K562 (cell line): ENCODE data around the gene LY6G6C. TPM values are rescaled to one million over a fixed set of nuclear protein-coding genes. Genes with fewer than 3 reads are reported as not detected.

Experiments
- ADNP ChIP-seq: fragments of 200-800 bp; sonication (Bioruptor generic); IDR thresholded peaks from 2 replicates; pipeline ENCODE4 v1.6.1; 2016; ENCODE audit warnings: missing genetic modification characterization, missing compliant biosample characterization
- BCLAF1 ChIP-seq, 2 experiments: fragments of 450-650 bp in 1 of 2; IDR thresholded peaks; 2 replicates each; pipeline ENCODE4 v1.6.1; 2011 to 2017; ENCODE audit warnings: low read depth in 2 of 2, antibody characterized with exemption in 1 of 2, borderline replicate concordance in 1 of 2, low read length in 1 of 2, mild to moderate bottlenecking in 1 of 2, mixed read lengths in 1 of 2; ENCODE audit not compliant: control insufficient read depth in 1 of 2
- ELF2 ChIP-seq: fragments of 250-450 bp; sonication (Bioruptor Pico); IDR thresholded peaks from 2 replicates; pipeline ENCODE4 v1.5.0; 2021; ENCODE audit warnings: mild to moderate bottlenecking
- ETV5 ChIP-seq: sonication (generic); formaldehyde crosslinking; IDR thresholded peaks from 2 replicates; pipeline ENCODE4 v1.4.0; 2020; ENCODE audit warnings: low read depth, mild to moderate bottlenecking, missing genetic modification reagents
- FOXP1 ChIP-seq: sonication (generic); formaldehyde crosslinking; IDR thresholded peaks from 2 replicates; pipeline ENCODE4 v1.8.0; 2022; ENCODE audit warnings: mild to moderate bottlenecking, missing genetic modification reagents
- NCOR1 ChIP-seq: fragments of 450-650 bp; IDR thresholded peaks from 2 replicates; pipeline ENCODE4 v1.6.1; 2016; ENCODE audit warnings: mild to moderate bottlenecking, moderate library complexity
- PPARD ChIP-seq: fragments of 250-450 bp; sonication (Bioruptor Pico); IDR thresholded peaks from 2 replicates; pipeline ENCODE4 v1.8.0; 2022; ENCODE audit warnings: inconsistent platforms, mild to moderate bottlenecking, moderate library complexity
- RBM39 ChIP-seq: fragments of 200-400 bp; formaldehyde crosslinking; optimal IDR thresholded peaks from 2 replicates; pipeline ENCODE3; 2018; ENCODE audit warnings: low read depth, low read length
- TEAD4 ChIP-seq, 2 experiments: sonication (generic) in 1 of 2; formaldehyde crosslinking in 1 of 2; IDR thresholded peaks; 2 replicates each; pipeline versions ENCODE4 v1.6.1 to v1.8.0; 2012 to 2022; ENCODE audit warnings: borderline replicate concordance in 1 of 2, inconsistent platforms in 1 of 2, low read length in 1 of 2, mild to moderate bottlenecking in 1 of 2, missing genetic modification reagents in 1 of 2
- ZNF436 ChIP-seq: fragments of 250-450, 450-650 bp; sonication (Bioruptor Pico); formaldehyde crosslinking; IDR thresholded peaks from 2 replicates; pipeline ENCODE4 v1.7.0; 2020; ENCODE audit warnings: mild to moderate bottlenecking
- ZNF707 ChIP-seq: fragments of 250-450 bp; sonication (Bioruptor Pico); conservative IDR thresholded peaks from 2 replicates; pipeline ENCODE4 v1.8.0; 2022; ENCODE audit warnings: inconsistent platforms, mild to moderate bottlenecking, moderate library complexity
- ZNF76 ChIP-seq: fragments of 250-450 bp; sonication (Bioruptor Pico); IDR thresholded peaks from 2 replicates; pipeline ENCODE4 v1.4.0; 2020; ENCODE audit warnings: mild to moderate bottlenecking, moderate library complexity, borderline replicate concordance
- polyA plus RNA-seq, 8 experiments: library from polyadenylated mRNA; depleted of rRNA in 4 of 8; stranded (reverse) in 5 of 8; unstranded in 3 of 8; fragments of >200 nt; fragmentation: Nextera tagmentation in 2 of 8; fragmentation: Illumina TruSeq in 1 of 8; extraction: Ambion mirVana in 2 of 8; extraction: Trizol in 1 of 8; gene quantifications; 2 replicates each; pipeline versions ENCODE4 v1.2.1 to v1.2.3, GENCODE V29; 2011 to 2014; ENCODE audit warnings: inconsistent platforms in 1 of 8, missing spikeins in 1 of 8
- total RNA-seq, 7 experiments: library from RNA; depleted of rRNA in 6 of 7; stranded (reverse); fragments of >200 nt in 6 of 7; fragmentation: Illumina TruSeq in 2 of 7; extraction: Trizol in 2 of 7; gene quantifications; 2 replicates each; pipeline versions ENCODE4 v1.2.1 to v1.2.3, GENCODE V29; 2011 to 2021; ENCODE audit warnings: low replicate concordance in 1 of 7
- TF ChIP-seq, protein P1 (sequence below): fragments of 250-450 bp; sonication (Bioruptor Pico); IDR thresholded peaks from 2 replicates; pipeline ENCODE4 v1.6.1; 2021; ENCODE audit warnings: mild to moderate bottlenecking
- TF ChIP-seq, protein P2 (sequence below): fragments of 150-350 bp; conservative IDR thresholded peaks from 2 replicates; pipeline ENCODE4 v1.6.1; 2014; ENCODE audit warnings: low read length
- TF ChIP-seq, protein P3 (sequence below): fragments of 450-650 bp; formaldehyde crosslinking; IDR thresholded peaks from 2 replicates; pipeline ENCODE4 v1.4.0; 2020; ENCODE audit warnings: mild to moderate bottlenecking, mixed read lengths
- TF ChIP-seq, protein P4 (sequence below): fragments of 450-650 bp; conservative IDR thresholded peaks from 2 replicates; pipeline ENCODE4 v1.6.1; 2016; ENCODE audit warnings: missing genetic modification characterization, low read depth, mild to moderate bottlenecking, control low read depth, missing compliant biosample characterization

Gene LY6G6C
- total and polyA plus RNA-seq, 9 of the 15 experiments (the other 6 are each of a cell fraction or from before 2014, with no cell fraction given), result 0.06 to 0.20 TPM; not detected in 7

DNA sequence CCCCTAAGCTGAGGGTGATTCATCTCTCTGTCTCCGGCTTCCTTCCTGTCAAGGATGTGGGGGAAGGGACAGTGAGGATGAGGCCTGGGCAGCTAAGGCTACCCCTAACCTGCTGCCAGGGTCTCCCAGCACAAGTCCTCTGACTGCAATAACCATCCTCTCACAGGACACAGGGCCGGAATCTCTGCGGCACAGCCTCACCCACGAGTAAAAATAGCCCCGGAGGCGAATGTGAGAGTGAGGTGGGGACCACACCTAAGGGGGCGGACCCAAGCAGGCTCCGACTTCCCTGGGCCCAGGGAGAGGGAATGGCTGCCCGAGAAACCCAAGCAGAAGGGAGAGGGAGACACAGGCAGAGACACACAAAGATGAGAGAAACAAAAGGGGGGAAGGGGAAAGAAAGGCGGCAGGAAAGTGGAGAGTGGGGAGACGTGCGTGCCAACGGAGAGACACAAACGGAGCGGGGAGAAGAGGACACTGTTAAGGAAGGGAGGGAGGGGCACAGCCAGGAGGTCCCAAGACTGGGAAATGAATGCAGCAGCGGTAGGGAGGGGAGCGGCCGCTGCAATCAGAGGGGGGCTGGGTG lies 13.4 kb upstream of the LY6G6C start (continued):
- TF ChIP-seq, protein P1, sequence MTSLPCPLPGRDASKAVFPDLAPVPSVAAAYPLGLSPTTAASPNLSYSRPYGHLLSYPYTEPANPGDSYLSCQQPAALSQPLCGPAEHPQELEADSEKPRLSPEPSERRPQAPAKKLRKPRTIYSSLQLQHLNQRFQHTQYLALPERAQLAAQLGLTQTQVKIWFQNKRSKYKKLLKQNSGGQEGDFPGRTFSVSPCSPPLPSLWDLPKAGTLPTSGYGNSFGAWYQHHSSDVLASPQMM, result no peak
- TF ChIP-seq ZNF76 (CRISPR knock-in tag), result 0 out of 2 replicates have a peak, but pooled peaks have one; percentile 33
- TF ChIP-seq FOXP1 (CRISPR knock-in tag), result 0 out of 2 replicates have a peak, but pooled peaks have one; percentile 40
- TF ChIP-seq NCOR1, result no peak
- TF ChIP-seq, protein P2, sequence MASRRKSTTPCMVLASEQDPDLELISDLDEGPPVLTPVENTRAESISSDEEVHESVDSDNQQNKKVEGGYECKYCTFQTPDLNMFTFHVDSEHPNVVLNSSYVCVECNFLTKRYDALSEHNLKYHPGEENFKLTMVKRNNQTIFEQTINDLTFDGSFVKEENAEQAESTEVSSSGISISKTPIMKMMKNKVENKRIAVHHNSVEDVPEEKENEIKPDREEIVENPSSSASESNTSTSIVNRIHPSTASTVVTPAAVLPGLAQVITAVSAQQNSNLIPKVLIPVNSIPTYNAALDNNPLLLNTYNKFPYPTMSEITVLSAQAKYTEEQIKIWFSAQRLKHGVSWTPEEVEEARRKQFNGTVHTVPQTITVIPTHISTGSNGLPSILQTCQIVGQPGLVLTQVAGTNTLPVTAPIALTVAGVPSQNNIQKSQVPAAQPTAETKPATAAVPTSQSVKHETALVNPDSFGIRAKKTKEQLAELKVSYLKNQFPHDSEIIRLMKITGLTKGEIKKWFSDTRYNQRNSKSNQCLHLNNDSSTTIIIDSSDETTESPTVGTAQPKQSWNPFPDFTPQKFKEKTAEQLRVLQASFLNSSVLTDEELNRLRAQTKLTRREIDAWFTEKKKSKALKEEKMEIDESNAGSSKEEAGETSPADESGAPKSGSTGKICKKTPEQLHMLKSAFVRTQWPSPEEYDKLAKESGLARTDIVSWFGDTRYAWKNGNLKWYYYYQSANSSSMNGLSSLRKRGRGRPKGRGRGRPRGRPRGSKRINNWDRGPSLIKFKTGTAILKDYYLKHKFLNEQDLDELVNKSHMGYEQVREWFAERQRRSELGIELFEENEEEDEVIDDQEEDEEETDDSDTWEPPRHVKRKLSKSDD, result 0 out of 2 replicates have a peak, but pooled peaks have one; percentile 43
- TF ChIP-seq ADNP (tag), result no peak
- TF ChIP-seq ZNF436 (CRISPR knock-in tag), result no peak
- TF ChIP-seq, protein P3, sequence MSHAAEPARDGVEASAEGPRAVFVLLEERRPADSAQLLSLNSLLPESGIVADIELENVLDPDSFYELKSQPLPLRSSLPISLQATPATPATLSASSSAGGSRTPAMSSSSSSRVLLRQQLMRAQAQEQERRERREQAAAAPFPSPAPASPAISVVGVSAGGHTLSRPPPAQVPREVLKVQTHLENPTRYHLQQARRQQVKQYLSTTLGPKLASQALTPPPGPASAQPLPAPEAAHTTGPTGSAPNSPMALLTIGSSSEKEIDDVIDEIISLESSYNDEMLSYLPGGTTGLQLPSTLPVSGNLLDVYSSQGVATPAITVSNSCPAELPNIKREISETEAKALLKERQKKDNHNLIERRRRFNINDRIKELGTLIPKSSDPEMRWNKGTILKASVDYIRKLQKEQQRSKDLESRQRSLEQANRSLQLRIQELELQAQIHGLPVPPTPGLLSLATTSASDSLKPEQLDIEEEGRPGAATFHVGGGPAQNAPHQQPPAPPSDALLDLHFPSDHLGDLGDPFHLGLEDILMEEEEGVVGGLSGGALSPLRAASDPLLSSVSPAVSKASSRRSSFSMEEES (CRISPR knock-in tag), result no peak
- 0 out of 2 replicates have a peak, but pooled peaks have one; percentile 21 for TF ChIP-seq ELF2 (CRISPR knock-in tag)
- peak; percentile 62; the same call in 1 of the 2 replicates for TF ChIP-seq ZNF707 (CRISPR knock-in tag)
- peak; percentile 20 for TF ChIP-seq RBM39
- TF ChIP-seq ETV5, result peak; percentile 99
- TF ChIP-seq, protein P4, sequence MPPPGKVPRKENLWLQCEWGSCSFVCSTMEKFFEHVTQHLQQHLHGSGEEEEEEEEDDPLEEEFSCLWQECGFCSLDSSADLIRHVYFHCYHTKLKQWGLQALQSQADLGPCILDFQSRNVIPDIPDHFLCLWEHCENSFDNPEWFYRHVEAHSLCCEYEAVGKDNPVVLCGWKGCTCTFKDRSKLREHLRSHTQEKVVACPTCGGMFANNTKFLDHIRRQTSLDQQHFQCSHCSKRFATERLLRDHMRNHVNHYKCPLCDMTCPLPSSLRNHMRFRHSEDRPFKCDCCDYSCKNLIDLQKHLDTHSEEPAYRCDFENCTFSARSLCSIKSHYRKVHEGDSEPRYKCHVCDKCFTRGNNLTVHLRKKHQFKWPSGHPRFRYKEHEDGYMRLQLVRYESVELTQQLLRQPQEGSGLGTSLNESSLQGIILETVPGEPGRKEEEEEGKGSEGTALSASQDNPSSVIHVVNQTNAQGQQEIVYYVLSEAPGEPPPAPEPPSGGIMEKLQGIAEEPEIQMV (tag), result no peak
- 0 out of 2 replicates have a peak, but pooled peaks have one; percentile 5 for TF ChIP-seq TEAD4 (IDR thresholded peaks at IDR 0.05; ENCODE audit: low read length)
- peak; percentile 45; the same call in 1 of the 2 replicates for TF ChIP-seq TEAD4 (CRISPR knock-in tag; IDR thresholded peaks at IDR 0.05; ENCODE audit: borderline replicate concordance)
- TF ChIP-seq BCLAF1 (IDR thresholded peaks at IDR 0.05; ENCODE audit: borderline replicate concordance in 1 of 2, control insufficient read depth in 1 of 2, low read depth in 2 of 2, low read length in 1 of 2), result 0 out of 4 replicates have a peak, but pooled peaks of 1 of the 2 experiments have one; percentile 68
- TF ChIP-seq PPARD (CRISPR knock-in tag), result no peak
